IPS DF 4.7 (cell line): ENCODE results near the gene RNASE13.
"Not testable (repeated sequence)": the region's sequence is repeated elsewhere in the genome, so short reads cannot be mapped to it uniquely, and the experiment has no call there.

Experiments
- DNase-seq: peaks from one replicate; pipeline ENCODE4 v3.0.0-alpha.2; 2013; ENCODE audit warnings: low spot score; ENCODE audit errors: extremely low read depth

Gene RNASE13

DNA sequence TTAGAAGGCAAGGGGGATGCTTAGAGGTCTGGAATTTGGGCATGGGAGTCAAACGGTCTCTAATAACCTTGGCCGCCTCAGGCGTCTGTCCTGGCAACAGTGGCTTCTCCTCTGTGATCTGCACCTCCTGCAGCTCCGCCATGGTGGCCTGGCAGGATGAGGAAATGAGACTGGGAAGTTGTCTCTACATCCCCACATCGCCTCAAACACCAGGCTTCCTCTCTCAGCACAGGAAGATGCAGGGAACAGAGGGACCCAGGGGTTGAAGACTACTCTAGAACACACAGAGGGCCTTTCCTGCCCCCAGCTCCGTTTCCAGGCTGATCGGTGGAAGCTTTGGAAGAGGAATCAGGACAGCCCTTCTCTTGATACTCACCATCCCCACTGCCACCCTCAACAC is 11.4 kb downstream of the RNASE13 start:
- DNase-seq = no peak

DNA sequence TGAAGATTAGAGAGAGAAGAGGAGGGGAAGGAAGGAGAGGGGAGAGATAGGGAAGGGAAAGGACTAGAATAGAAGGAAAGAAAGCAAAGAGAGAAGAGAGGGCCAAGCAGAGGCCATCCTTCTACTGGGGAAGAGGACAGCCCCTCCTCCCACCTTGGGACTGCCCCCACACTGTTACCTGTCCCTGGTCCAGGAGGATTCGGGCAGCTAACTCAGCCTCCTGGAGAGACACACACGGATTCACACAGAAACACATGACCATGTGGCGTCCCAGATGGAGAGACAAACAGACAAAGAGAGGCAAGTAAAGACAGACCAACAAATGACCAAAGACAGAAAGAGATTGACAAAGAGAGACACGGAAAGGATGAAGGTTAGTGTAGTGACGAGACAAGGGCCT is 11.9 kb downstream of the RNASE13 start:
- DNase-seq = no peak

DNA sequence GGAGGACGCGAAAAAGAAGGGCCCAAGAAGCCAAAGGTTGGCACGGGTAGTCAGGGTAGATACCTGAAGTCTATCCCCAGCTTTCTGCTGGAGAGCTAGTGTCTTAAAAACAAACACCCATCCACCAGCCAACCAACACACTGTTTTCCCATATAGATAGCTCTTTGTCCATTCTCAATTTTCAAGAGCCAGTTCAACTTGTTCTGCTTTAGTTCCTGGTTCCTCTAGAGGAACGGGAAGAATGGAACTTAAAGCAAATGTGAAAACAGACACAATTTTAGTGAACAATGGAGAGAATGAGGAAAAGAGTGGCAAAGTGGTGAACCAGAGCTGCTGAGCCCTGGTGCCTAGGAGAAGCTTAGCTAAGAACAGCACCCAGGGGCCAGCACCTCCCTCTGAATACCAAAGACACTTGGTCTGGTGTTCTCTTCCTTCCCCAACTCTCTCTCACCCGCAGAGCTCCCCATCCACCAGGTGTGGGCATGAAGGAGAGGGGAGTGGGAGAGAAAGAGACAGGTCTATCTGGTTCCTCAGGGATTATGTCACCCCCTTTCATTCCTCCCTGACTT is 13.5 kb downstream of the RNASE13 start:
- DNase-seq = no peak

DNA sequence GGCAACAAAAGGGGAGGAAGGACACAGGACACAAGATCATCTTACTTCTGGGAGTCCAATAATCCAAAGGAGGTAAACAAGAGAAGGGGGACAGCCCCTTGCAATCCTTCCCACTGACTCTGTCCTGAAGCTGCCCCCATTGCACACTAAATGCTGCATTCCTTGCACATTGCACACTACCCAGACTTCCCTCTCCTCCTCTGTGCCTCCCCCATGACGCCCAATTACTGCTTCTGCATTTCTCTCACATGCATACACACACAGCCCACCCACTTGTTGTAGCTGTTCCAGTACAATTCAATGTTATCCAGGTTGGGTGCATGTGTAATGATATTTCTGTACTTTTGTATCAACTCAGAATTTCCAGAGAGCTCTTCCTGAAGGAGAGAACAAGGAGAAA is 15.2 kb downstream of the RNASE13 start:
- no peak for DNase-seq

DNA sequence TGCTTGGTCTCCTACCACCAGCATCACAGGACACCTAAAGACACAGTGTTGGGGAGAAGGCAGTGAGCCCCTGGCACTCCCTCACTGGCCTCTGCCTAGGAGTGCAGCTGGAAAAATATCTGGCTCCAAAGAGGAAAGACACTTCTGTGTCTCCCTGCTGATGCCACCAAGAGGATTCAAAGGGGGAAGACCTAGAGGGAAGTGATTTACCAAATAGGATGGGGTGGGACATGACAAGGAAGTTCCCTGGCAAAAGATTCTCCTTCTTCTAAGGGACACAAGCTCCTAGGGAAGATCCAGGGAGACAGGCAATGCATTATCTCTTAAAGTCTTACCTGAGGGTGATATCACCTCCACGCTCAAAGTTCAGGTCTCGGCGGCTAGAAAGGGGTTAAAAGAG is 15.8 kb downstream of the RNASE13 start:
- DNase-seq = no peak

DNA sequence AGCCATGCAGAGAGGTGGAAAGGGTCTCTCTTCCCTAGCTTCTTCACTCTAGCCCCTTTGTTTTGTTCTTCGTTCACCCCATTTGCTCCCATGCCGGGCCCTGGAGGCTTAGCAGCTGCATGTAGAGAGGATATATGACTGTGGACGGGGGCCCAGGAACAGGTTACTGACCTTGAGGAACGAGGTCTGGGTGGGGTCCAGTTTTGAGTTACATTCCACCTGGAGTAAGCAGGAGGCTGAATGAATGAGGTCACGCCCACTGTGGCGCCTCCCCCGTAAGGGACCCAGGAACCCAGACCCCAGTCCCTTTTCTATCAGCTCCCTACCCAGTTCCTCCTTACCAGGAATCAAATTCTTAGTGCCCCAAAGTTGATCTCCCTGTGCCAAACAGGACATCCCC is 16.3 kb downstream of the RNASE13 start:
- no peak for DNase-seq

DNA sequence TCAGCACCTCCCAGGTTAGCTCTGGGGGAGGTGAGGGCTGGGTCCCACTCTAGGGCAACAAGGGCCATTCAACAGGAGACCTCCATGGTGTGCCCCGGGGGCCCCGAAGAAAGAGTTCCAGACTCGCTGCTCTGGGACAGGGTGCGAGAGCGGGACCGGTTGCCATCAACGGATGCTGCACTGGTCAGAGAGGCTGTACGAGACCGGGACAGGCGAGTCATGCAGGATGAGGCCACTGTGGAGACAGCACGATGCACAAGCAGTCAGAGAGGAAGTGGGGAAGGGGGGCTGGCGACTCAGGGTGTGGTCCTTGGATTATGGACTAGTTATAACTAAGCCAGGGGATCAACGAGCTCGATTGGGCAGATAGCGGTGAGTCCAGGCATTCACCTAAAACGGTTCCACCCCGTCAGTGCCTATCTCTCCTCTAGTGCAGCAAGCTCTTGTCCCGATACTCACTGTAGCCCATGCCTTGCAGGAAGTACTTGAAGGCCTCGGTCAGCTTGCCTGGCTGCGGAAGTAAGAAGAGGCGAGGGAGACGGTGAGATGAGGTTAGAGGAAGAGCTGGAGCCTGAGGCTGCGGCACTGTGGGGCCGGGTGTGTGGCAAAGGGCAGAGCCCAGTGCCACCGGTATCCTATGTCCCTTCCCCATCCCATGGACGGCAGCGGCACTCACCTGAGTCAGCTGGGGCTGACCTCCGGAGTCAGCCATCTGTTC is 16.9 kb downstream of the RNASE13 start:
- DNase-seq = no peak

DNA sequence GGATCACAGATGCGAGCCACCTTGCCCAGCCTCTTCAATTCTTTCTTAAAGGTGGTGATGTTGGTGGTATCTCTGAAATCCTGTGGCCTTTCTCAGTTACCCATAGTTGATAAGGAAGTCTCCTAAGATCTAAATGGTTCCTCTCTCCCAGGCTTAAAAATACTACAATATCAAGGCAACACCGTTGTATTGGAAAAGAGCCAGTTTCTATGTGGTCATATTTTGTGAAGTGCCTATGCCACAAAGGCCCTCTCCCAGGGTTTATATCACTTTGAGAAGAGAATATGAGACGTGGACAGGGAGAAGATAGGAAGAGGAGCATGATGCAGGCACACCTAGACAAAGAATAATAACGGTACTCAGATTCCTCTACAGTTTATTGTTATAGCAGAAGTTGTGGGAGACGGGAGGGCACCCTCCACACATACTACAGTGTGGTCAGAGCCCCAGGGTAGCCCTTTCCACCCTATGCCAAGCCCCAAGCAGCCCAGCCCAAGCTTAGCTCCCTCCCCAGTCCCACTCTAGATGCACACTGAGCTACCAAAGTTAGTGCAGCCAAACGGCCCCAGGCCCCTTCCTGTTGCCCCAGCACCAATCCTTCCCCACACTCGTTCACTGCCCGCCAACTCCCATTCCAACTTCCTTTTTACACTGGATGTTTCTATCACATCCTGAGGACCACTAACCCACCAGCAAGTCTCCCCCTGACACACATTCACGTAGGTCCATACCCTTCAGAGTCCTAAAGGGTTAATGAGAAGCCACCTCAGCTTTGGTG is 18.0 kb downstream of the RNASE13 start:
- DNase-seq = no peak

DNA sequence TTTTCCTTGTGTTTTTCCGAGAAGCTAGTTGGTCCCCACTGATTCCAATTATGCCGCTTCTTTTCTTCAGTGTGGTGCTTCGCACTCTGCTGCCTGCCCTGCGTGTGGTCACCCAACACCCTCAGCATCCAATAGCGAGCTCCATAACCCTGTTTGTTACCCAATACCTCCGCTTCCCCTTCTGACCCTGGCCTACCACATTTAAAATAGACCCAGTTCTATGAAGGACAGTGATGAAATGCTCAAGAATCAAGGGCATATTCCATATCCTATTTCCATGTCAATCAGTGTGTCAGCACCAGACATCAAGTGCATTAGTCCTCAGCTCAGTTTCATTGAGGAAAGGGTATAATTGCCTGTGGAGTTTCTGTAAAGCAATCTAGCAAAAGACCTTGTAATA is 19.3 kb downstream of the RNASE13 start:
- DNase-seq = no peak

DNA sequence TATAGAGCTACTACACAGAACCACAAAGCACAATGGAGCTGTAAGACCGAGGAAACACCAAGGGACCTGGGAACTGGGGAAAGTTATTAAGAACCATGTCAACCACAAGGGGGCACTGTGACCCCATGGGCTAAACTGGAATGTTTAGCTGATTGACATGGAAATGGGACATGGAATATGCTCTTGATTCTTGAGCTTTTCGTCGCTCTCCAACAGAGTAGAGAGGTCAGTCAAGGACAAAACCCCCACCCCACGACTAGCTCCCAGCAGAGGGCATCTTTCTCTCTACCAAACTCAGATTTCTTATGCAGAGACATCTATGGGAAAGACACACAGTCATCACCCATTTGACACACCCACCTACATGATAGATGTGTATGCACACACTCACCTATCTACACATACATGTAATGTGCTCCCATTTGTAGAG is 19.8 kb downstream of the RNASE13 start:
- DNase-seq = peak; percentile 83

DNA sequence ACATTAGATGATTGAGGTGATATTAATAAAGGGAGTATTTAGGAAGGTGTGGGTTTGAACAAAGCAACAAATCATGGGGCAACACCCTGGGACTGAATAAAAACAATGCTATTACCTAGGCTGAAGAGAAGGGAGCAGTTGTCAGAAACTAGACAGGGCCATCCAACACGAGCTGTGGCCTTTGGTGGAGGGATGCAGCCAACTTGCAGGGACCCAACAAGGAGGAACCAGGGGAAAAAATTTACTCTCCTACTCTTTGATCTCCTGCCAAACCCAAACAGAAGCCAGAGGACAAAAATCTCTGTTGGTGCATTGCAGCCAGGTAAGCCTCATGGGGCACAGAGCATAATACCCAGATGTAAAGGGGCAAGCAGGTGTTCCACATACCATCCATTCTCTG is 23.5 kb downstream of the RNASE13 start:
- no peak for DNase-seq

DNA sequence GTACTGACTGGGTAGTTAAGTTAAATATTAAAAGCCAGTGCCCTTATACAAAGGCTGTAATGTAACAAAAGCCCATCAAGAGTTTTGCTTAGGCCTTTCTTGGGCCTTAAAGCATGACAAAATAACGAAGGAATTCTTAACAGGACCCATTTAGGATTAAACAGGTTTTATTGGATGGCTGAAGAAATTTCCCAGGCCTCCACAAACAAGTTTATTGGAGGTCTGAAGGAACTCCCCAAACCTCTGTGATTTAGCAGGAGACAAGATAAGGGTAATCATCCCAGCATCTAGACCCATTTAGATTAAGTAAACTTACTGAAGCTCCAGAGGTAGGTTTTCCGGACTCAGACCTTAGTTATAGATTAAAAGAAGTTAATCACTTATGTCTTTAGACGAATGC is 24.9 kb downstream of the RNASE13 start:
- DNase-seq = not testable (repeated sequence)

DNA sequence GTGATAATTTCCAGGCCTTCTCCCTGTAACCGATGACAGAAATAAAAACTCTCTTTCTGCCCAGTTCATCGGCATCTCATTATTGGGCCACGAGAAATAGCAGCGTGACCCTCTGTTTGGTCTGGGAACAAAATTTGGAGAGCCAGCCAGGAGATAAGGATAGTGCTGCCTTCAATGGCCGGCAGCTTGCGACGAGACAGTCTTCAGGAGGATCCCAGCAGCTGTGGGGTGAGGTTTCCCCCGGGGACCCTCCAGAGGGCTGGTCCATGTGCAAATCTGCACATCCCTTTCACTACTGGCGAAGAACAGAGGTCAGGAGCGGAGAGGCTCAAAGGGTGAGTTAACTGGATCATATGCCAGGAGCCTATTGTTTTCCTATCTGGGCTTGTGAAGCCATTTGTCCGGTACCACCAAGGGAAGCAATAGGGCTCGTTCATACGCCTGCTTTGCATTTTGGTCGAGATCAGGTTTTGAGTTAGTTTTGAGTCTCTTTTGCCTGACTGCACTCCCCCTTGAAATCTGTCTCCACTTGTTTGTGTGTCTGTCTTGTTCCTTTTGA is 30.7 kb downstream of the RNASE13 start:
- DNase-seq = no peak

DNA sequence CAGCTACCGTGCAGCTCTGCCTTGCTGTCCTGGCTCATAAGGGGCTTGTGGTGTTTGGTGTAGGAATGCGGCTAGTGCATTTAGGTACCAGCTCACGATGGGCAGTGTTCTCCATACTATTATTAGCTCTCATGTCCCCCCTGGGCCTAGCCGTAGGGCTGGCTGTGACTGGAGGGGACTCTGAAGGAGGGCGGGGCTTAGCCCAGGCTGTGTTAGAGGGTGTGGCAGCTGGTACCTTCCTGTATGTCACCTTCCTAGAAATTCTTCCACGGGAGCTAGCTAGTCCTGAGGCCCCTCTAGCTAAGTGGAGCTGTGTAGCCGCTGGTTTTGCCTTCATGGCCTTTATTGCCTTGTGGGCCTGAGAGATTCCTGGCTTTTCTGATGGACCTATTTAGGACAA is 33.4 kb downstream of the RNASE13 start:
- DNase-seq = no peak

DNA sequence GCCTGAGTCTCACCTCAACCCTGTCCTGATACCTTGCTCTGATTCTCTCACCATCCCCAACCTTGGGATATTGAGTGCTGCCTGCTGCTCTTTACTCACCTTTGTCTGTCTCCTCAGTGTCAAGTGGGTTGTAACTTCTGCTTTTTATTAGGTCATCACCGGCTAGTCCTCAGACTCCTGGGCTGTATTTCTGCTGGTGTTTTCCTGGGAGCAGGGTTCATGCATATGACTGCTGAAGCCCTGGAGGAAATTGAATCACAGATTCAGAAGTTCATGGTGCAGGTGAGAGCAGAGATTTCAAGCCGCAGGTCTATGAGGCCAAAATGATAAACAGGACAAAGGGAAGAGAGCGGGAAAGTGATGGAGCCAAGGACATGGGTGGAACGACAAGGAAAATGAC is 35.0 kb downstream of the RNASE13 start:
- DNase-seq = no peak

DNA sequence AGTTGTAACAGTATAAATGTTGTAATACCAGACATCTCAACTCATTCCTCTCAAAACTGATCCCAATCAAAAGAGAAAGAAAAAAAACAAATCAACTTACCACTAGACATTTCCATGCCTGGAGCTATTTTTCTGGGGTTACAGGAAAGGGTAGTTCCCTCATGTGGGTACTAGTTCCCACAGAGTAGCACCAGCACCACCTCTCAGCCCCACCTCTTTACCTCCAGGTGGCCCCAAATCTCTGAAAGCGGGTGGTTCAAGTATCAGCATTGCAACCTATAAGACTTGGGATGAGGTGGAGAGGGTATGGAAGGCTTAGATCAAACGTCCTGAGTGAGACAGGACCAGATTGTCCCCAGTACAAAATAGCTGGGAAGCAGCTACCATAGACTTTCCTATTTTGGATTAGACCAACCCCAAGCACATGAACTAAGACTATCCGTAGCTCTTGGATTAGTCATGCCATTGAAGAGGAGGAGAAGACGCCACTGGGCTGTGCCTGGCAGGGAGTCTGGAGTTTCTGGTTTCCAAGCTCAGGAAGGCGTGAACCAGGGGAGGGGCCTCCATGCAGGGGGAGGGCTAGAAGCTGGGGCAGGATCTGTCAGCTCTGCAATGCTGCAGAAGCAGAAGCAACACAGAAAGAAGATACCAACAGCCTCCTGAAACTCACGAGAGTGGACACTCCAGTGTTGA is 35.8 kb downstream of the RNASE13 start, which contains the start of gene SLC39A2:
Gene SLC39A2 (plus strand): TSS at position 620 of the 693 bp plus-strand sequence. CDS start 154 bp downstream, outside the sequence.
- peak; percentile 25 for DNase-seq

DNA sequence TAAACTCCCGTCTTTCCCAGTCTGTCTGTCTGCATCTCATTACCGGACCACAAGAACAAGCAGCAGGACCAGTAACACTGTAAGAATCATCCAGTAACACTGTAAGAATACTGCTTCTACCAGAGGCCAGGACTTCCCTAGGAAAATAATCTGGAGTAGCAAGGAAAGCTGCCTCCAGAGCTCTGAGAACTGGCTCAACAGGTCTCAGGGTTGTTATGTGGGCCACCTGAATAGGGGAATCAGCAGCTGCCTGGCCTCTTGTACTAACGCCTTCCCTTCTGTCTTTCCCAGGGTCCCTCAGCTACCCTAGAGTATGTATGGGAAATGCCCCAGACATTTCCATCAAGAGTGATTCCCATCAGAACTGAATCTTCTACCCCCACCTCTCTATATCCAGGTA is 36.5 kb downstream of the RNASE13 start:
- no peak for DNase-seq

DNA sequence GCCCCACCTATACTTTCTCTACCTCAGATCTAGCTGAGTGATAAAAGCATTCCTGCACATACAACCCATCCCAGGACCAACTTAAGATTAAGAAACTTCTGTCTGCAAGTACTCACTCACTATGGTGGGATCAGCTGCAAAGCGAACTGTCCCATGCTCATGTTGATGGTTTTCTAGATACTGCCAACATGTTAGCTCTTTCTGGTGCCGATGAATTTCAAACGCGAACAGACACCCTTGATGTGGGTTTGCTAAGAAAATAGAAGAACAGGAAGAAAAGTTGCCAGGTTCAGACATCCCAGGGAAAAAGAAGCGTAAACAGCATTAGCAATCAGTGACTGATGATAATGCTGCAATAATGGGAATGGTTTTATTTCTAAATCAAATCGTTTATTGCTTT is 37.0 kb downstream of the RNASE13 start:
- DNase-seq = no peak

DNA sequence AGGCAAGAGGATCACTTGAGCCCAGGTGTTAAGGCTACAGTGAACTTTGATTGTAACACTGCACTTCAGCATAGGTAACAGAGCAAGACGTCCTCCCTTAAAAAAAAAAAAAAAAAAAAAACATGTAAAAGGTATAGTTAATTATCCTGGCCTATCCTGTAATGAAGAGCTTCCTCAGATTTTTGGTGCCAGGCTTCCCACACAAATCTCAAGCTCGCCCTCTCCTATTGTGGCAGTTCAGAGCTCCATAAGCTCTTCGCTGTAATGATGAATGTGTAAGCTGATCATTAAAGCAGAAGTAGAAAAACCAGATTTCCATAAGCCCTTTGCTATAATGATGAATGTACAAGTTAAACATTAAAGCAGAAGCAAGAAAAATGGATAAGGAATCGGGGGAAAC is 37.5 kb downstream of the RNASE13 start:
- DNase-seq = no peak

DNA sequence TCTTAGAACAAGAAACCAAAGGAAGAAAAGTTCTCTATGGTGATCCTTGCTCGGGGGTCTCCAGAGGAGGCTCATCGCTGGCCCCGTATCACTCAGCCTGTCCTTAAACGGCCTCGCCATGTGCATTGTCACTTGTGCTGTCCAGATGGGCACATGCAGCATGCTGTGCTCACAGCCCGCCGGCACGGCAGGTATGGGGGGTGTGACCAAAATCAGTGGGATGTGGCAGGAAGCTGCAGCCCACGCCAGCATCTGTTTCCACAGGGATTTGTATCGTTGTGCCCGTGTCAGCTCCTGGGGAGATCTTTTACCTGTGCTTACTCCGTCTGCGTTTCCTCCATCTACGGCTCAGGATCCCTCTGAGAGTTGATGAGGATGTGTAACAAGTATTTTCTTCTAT is 38.1 kb downstream of the RNASE13 start:
- DNase-seq = no peak

DNA sequence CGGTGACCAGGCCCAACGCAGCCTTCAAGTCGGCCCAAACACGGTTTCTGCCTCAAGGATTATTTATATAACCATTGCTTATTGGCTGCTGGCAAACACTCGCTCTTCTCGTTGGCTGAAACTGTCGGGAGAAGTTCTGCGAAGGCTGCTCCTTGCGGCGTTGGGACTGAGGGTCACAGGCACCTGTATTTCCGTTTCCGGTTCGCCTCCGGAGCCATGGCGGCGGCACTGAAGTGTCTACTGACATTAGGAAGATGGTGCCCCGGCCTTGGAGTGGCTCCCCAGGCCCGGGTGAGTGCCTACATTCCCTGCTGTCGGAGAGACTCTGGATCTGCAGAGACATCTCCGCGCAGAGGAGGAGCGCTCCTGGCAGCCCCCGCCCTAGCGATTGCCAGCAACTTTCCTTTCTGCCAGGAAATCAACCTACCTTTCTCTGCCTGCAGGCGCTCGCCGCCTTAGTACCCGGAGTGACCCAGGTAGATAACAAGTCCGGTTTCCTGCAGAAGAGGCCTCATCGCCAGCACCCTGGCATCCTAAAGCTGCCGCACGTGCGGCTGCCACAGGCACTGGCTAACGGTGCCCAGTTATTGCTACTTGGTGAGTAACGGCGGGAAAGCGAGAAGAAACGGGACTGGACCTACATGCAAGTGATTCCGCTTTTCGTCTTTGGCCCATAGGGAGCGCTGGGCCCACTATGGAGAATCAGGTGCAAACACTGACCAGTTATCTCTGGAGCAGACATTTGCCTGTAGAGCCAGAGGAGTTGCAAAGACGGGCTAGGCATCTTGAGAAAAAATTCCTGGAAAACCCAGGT is 44.6 kb downstream of the RNASE13 start, which contains the start of gene METTL17:
Gene METTL17 (plus strand): TSS at position 194 of the 814 bp plus-strand sequence. CDS start 23 bp downstream, at position 217.
- peak; percentile 83 for DNase-seq
